Trophoblast cell (in vitro differentiated cells and primary cell): Measurements from ENCODE around the gene NVL.

Experiments used
- DNase-seq, 2 donors: peaks; one replicate each; pipeline ENCODE4 v3.0.0-alpha.2; 2016
- H2AFZ ChIP-seq: 2 replicates; pipeline ENCODE4 v1.6.1; 2013; ENCODE audit warnings: low read length, moderate library complexity, mild to moderate bottlenecking; ENCODE audit not compliant: insufficient read depth, poor library complexity
- H2AK5ac ChIP-seq: 2 replicates; pipeline ENCODE4 v1.6.1; 2013; ENCODE audit warnings: mild to moderate bottlenecking, low read length
- H2BK120ac ChIP-seq: 2 replicates; pipeline ENCODE4 v1.6.1; 2013; ENCODE audit warnings: low read length, mild to moderate bottlenecking, moderate library complexity; ENCODE audit not compliant: insufficient read depth, poor library complexity
- H2BK12ac ChIP-seq: 2 replicates; pipeline ENCODE4 v1.6.1; 2013; ENCODE audit warnings: mild to moderate bottlenecking, low read length, moderate library complexity
- H2BK5ac ChIP-seq: 2 replicates; pipeline ENCODE4 v1.6.1; 2013; ENCODE audit warnings: low read length, low read depth, moderate library complexity, mild to moderate bottlenecking; ENCODE audit not compliant: poor library complexity
- H3K14ac ChIP-seq: 2 replicates; pipeline ENCODE4 v1.6.1; 2013; ENCODE audit warnings: mild to moderate bottlenecking, low read length
- H3K18ac ChIP-seq: 2 replicates; pipeline ENCODE4 v1.6.1; 2013; ENCODE audit warnings: mild to moderate bottlenecking, low read length
- H3K23ac ChIP-seq: 2 replicates; pipeline ENCODE4 v1.6.1; 2013; ENCODE audit warnings: low read length
- H3K27ac ChIP-seq: 2 replicates; pipeline ENCODE4 v1.5.1; 2013; ENCODE audit warnings: low read depth, mild to moderate bottlenecking, inconsistent platforms, low read length, moderate library complexity
- H3K27me3 ChIP-seq: 2 replicates; pipeline ENCODE4 v1.6.1; 2013; ENCODE audit warnings: inconsistent platforms, mild to moderate bottlenecking, low read length, moderate library complexity; ENCODE audit not compliant: insufficient read depth
- H3K36me3 ChIP-seq, 2 experiments: 1 replicate in 1 of 2; 2 replicates in 1 of 2; pipeline ENCODE4 v1.6.1; 2013; ENCODE audit warnings: low read length in 2 of 2, mild to moderate bottlenecking in 2 of 2, moderate library complexity in 1 of 2; ENCODE audit not compliant: insufficient read depth in 2 of 2, control insufficient read depth in 1 of 2
- H3K4ac ChIP-seq: 2 replicates; pipeline ENCODE4 v1.6.1; 2013; ENCODE audit warnings: low read depth, mild to moderate bottlenecking, low read length, moderate library complexity
- H3K4me1 ChIP-seq, 2 experiments: 1 replicate in 1 of 2; 2 replicates in 1 of 2; pipeline ENCODE4 v1.6.1; 2013; ENCODE audit warnings: low read length in 2 of 2, mild to moderate bottlenecking in 2 of 2, moderate library complexity in 1 of 2; ENCODE audit not compliant: insufficient read depth in 2 of 2, control insufficient read depth in 1 of 2
- H3K4me2 ChIP-seq: 2 replicates; pipeline ENCODE4 v1.6.1; 2013; ENCODE audit warnings: inconsistent platforms, mild to moderate bottlenecking, low read length, moderate library complexity
- H3K4me3 ChIP-seq: 2 replicates; pipeline ENCODE4 v1.5.1; 2013; ENCODE audit warnings: mild to moderate bottlenecking, low read depth, low read length, inconsistent platforms
- H3K79me1 ChIP-seq: one replicate; pipeline ENCODE4 v1.6.1; 2013; ENCODE audit warnings: low read length
- H3K79me2 ChIP-seq: 2 replicates; pipeline ENCODE4 v1.6.1; 2013; ENCODE audit warnings: low read length, mild to moderate bottlenecking; ENCODE audit not compliant: control insufficient read depth, insufficient read depth, poor library complexity
- H3K9ac ChIP-seq: 2 replicates; pipeline ENCODE4 v1.6.1; 2013; ENCODE audit warnings: mild to moderate bottlenecking, low read length
- H3K9me3 ChIP-seq: 2 replicates; pipeline ENCODE4 v1.6.1; 2013; ENCODE audit warnings: low read depth, mild to moderate bottlenecking, control low read depth, inconsistent platforms, low read length; ENCODE audit not compliant: insufficient read depth
- H4K12ac ChIP-seq: 2 replicates; pipeline ENCODE4 v1.6.1; 2013; ENCODE audit warnings: low read depth, mild to moderate bottlenecking, low read length, moderate library complexity
- H4K8ac ChIP-seq: 2 replicates; pipeline ENCODE4 v1.6.1; 2013; ENCODE audit warnings: low read depth, mild to moderate bottlenecking, low read length, moderate library complexity
- H4K91ac ChIP-seq: one replicate; pipeline ENCODE4 v1.6.1; 2013; ENCODE audit warnings: low read depth, mild to moderate bottlenecking, low read length, moderate library complexity
- WGBS: extraction: QIAGEN DNeasy Blood & Tissue Kit; methylation state at CpG from one replicate; pipeline ENCODE4 v1.1.7; 2013; ENCODE audit warnings: missing lambda C conversion rate; ENCODE audit not compliant: insufficient read length, insufficient coverage; ENCODE audit errors: extremely low coverage; 5-methylcytosine and 5-hydroxymethylcytosine counted together

Gene NVL

DNA sequence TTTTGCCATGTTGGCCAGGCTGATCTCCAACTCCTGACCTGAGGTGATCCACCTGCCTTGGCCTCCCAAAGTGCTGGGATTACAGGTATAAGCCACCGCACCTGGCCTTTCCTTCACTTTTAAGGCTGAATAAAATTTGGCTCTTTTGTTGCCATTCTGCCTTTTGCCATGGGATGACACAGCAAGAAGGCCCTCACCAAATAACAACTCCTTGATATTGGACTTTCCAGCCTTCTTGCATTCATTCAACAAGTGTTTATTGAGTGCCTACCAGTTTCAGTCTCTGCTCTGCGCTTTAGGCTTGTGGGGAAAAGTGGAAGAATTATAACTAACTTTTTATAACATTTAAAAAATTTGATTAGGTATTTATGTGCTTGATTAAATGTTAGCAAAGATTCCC lies 1.9 kb upstream of the NVL start:
- H4K91ac ChIP-seq: no peak overlapping the region
- H4K12ac ChIP-seq: no peak overlapping the region
- H3K27me3 ChIP-seq: no peaks in the 10 kb centered on the region
- no peak overlapping the region for H3K4ac ChIP-seq
- no peak overlapping the region for H3K9ac ChIP-seq
- H2BK12ac ChIP-seq: no peak overlapping the region
- no peak overlapping the region for H3K4me2 ChIP-seq
- DNase-seq: no peak
- peaks cover 6% of the 10 kb centered on the region for H3K79me1 ChIP-seq
- no peak overlapping the region for H2AK5ac ChIP-seq
- WGBS: no CpG with 5 or more reads among the region's 2 CpGs
- H3K36me3 ChIP-seq: peaks cover 0 to 3% of the 10 kb centered on the region in 2 experiments
- H4K8ac ChIP-seq: no peak overlapping the region
- no peak overlapping the region for H3K27ac ChIP-seq
- peaks cover 0 to 2% of the 10 kb centered on the region in 2 experiments for H3K4me1 ChIP-seq
- no peak overlapping the region for H3K23ac ChIP-seq
- H3K79me2 ChIP-seq: peaks cover 3% of the 10 kb centered on the region
- H3K4me3 ChIP-seq: no peak overlapping the region
- H2AFZ ChIP-seq: no peak overlapping the region
- no peak overlapping the region for H2BK120ac ChIP-seq
- H3K9me3 ChIP-seq: no peaks in the 10 kb centered on the region
- no peak overlapping the region for H3K14ac ChIP-seq
- no peak overlapping the region for H2BK5ac ChIP-seq
- H3K18ac ChIP-seq: no peak overlapping the region

DNA sequence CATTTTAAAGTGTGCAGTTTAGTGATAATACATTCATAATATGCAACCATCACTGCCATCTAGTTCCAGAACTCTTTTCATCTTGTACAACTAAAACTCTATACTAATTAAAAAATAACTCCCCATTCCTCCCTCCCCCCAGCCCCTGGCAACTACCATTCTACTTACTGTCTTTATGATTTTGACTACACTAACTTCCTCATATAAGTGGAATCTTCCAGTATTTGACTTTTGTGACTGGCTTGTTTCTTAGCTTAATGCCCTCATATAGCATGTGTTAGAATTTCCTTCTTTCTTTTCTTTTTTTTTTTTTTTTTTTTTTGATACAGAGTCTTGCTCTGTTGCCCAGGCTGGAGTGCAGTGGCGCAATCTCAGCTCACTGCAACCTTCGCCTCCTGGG lies 1.4 kb upstream of the NVL start:
- no peak overlapping the region for H4K8ac ChIP-seq
- no peak overlapping the region for H2AK5ac ChIP-seq
- no peak for DNase-seq
- H3K9me3 ChIP-seq: no peaks in the 10 kb centered on the region
- H4K91ac ChIP-seq: no peak overlapping the region
- H3K4me2 ChIP-seq: no peak overlapping the region
- H3K36me3 ChIP-seq: peaks cover 0 to 3% of the 10 kb centered on the region in 2 experiments
- H3K23ac ChIP-seq: no peak overlapping the region
- H3K14ac ChIP-seq: no peak overlapping the region
- H2AFZ ChIP-seq: no peak overlapping the region
- peaks cover 6% of the 10 kb centered on the region for H3K79me1 ChIP-seq
- WGBS: no CpG with 5 or more reads among the region's 2 CpGs
- no peaks in the 10 kb centered on the region for H3K27me3 ChIP-seq
- H3K9ac ChIP-seq: no peak overlapping the region
- H2BK5ac ChIP-seq: no peak overlapping the region
- no peak overlapping the region for H3K4me3 ChIP-seq
- H4K12ac ChIP-seq: no peak overlapping the region
- peaks cover 0 to 2% of the 10 kb centered on the region in 2 experiments for H3K4me1 ChIP-seq
- H3K79me2 ChIP-seq: peaks cover 3% of the 10 kb centered on the region
- no peak overlapping the region for H2BK12ac ChIP-seq
- no peak overlapping the region for H3K18ac ChIP-seq
- no peak overlapping the region for H3K27ac ChIP-seq
- H3K4ac ChIP-seq: no peak overlapping the region
- H2BK120ac ChIP-seq: no peak overlapping the region

DNA sequence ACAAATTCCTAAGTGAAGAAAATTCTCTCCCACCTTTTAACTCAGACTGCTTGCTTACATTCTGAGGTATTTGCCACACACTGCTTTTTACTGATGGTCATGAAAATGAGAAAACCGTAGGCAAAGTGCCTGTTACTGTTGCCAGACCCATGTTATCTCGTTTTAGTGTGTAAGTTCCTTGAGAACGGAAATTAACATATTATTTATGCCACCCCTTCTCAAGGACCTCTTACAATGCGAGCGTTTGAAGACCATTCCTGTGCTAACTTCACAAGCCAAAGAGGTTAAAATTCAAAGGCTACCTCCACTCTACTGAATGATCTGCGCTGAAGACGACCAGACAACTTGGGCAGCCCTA lies 509 bp downstream of the NVL start:
- peak overlapping the region; percentile 37 for H3K4ac ChIP-seq
- DNase-seq: no peak
- peak overlapping the region; percentile 28 for H2AFZ ChIP-seq
- H2AK5ac ChIP-seq: no peak overlapping the region
- peak overlapping the region; percentile 43 for H3K14ac ChIP-seq
- H4K8ac ChIP-seq: peak overlapping the region; percentile 84
- H2BK120ac ChIP-seq: peak overlapping the region; percentile 90
- no peak overlapping the region for H2BK12ac ChIP-seq
- peak overlapping the region; percentile 79 for H3K27ac ChIP-seq
- H4K12ac ChIP-seq: no peak overlapping the region
- peak overlapping the region; percentile 93 for H3K9ac ChIP-seq
- peak overlapping the region; percentile 95 for H3K4me3 ChIP-seq
- H3K23ac ChIP-seq: no peak overlapping the region
- H3K4me1 ChIP-seq: peaks cover 0 to 2% of the 10 kb centered on the region in 2 experiments
- peak overlapping the region; percentile 96 for H2BK5ac ChIP-seq
- H4K91ac ChIP-seq: peak overlapping the region; percentile 86
- no CpG with 5 or more reads among the region's 7 CpGs for WGBS
- H3K18ac ChIP-seq: peak overlapping the region; percentile 71
- peaks cover 6% of the 10 kb centered on the region for H3K79me1 ChIP-seq
- H3K36me3 ChIP-seq: peaks cover 0 to 9% of the 10 kb centered on the region in 2 experiments
- peak overlapping the region; percentile 79 for H3K4me2 ChIP-seq
- H3K79me2 ChIP-seq: peaks cover 3% of the 10 kb centered on the region
- H3K9me3 ChIP-seq: no peaks in the 10 kb centered on the region
- H3K27me3 ChIP-seq: no peaks in the 10 kb centered on the region

DNA sequence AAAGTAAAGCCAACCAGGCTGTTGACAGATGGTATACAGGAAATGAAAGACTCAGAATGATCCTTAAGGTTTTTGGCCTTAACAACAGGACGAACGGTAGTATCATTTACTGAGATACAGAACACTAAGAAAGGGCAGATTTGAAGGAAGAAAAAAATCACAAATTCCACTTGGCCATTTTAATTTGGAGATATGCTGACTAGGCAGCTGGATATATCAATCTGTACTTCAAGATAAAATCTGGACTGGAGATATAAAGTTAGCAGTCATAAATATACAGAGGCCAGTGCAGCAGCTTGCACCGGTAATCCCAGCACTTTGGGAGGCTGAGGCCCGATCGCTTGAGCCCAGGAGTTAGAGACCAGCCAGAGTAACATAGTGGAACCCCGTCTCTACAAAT lies 1.3 kb downstream of the NVL start:
- Histone ChIP-seq H2BK12ac (no peak overlapping the region), H3K4me1 (peaks cover 0 to 2% of the 10 kb centered on the region in 2 experiments), H3K27ac (no peak overlapping the region), H3K79me1 (peaks cover 6% of the 10 kb centered on the region), H2BK120ac (no peak overlapping the region), H3K4ac (peak overlapping the region; percentile 93), H3K9ac (no peak overlapping the region), H4K91ac (no peak overlapping the region), H3K9me3 (no peaks in the 10 kb centered on the region), H4K8ac (no peak overlapping the region), H4K12ac (no peak overlapping the region), H3K4me3 (no peak overlapping the region), H2AFZ (no peak overlapping the region), H3K79me2 (peaks cover 3% of the 10 kb centered on the region), H3K14ac (no peak overlapping the region), H3K27me3 (no peaks in the 10 kb centered on the region), H3K4me2 (no peak overlapping the region), H3K18ac (no peak overlapping the region), H2BK5ac (no peak overlapping the region), H3K36me3 (peaks cover 0 to 9% of the 10 kb centered on the region in 2 experiments), H2AK5ac (no peak overlapping the region), H3K23ac (no peak overlapping the region)
- no CpG with 5 or more reads among the region's 6 CpGs for WGBS
- DNase-seq: no peak
